HEK293T (cell line): ENCODE results near the gene OR6B3.

ENCODE experiments used
- CTCF ChIA-PET: fragments of 350-600 bp; formaldehyde crosslinking; extraction: SDS; loops from one replicate; lab custom pipeline; 2021; ENCODE audit warnings: antibody characterized with exemption, inconsistent platforms; lab: Yijun Ruan, JAX
- POLR2A ChIA-PET: fragments of 350-600 bp; formaldehyde crosslinking; extraction: SDS; loops from one replicate; lab custom pipeline; 2020; ENCODE audit warnings: antibody characterized with exemption, inconsistent platforms; lab: Yijun Ruan, JAX
- DNase-seq: peaks from one replicate; pipeline ENCODE4 v3.0.0; 2012; ENCODE audit warnings: mixed read lengths; ENCODE audit errors: extremely low spot score
- ARNT ChIP-seq: fragments of 450-650 bp; IDR thresholded peaks from 2 replicates; pipeline ENCODE4 v1.6.1; 2017; ENCODE audit warnings: mild to moderate bottlenecking
- BHLHE40 ChIP-seq: fragments of 450-650 bp; IDR thresholded peaks from 2 replicates; pipeline ENCODE4 v1.6.1; 2016; ENCODE audit warnings: mild to moderate bottlenecking, moderate library complexity, borderline replicate concordance
- CTBP1 ChIP-seq: fragments of 450-650 bp; IDR thresholded peaks from 2 replicates; pipeline ENCODE4 v1.6.1; 2016; ENCODE audit warnings: borderline replicate concordance
- ELF4 ChIP-seq: fragments of 450-650 bp; IDR thresholded peaks from 2 replicates; pipeline ENCODE4 v1.6.1; 2017; ENCODE audit warnings: antibody characterized with exemption
- FOXA1 ChIP-seq: fragments of 450-650 bp; IDR thresholded peaks from 2 replicates; pipeline ENCODE4 v1.6.1; 2016; ENCODE audit warnings: mild to moderate bottlenecking
- FOXK2 ChIP-seq: fragments of 450-650 bp; IDR thresholded peaks from 2 replicates; pipeline ENCODE4 v1.6.1; 2016; ENCODE audit warnings: mild to moderate bottlenecking
- FOXM1 ChIP-seq: fragments of 450-650 bp; IDR thresholded peaks from 2 replicates; pipeline ENCODE4 v1.6.1; 2017; ENCODE audit warnings: mild to moderate bottlenecking, borderline replicate concordance
- HDGF ChIP-seq: fragments of 450-650 bp; IDR thresholded peaks from 2 replicates; pipeline ENCODE4 v1.6.1; 2017; ENCODE audit warnings: antibody characterized with exemption, borderline replicate concordance
- L3MBTL2 ChIP-seq: fragments of 450-650 bp; conservative IDR thresholded peaks from 2 replicates; pipeline ENCODE4 v1.6.1; 2016; ENCODE audit warnings: mild to moderate bottlenecking
- LEF1 ChIP-seq: fragments of 450-650 bp; IDR thresholded peaks from 2 replicates; pipeline ENCODE4 v1.6.1; 2017; ENCODE audit warnings: mild to moderate bottlenecking, borderline replicate concordance
- NFRKB ChIP-seq: fragments of 450-650 bp; IDR thresholded peaks from 2 replicates; pipeline ENCODE4 v1.6.1; 2016; ENCODE audit warnings: mild to moderate bottlenecking, moderate library complexity
- SP1 ChIP-seq: fragments of 450-650 bp; IDR thresholded peaks from 2 replicates; pipeline ENCODE4 v1.6.1; 2017
- SUZ12 ChIP-seq: fragments of 450-650 bp; IDR thresholded peaks from 2 replicates; pipeline ENCODE4 v1.6.1; 2016; ENCODE audit warnings: mild to moderate bottlenecking
- TARDBP ChIP-seq: fragments of 450-650 bp; IDR thresholded peaks from 2 replicates; pipeline ENCODE4 v1.6.1; 2016
- ZNF384 ChIP-seq: fragments of 450-650 bp; IDR thresholded peaks from 2 replicates; pipeline ENCODE4 v1.6.1; 2016
- TF ChIP-seq, protein P1 (sequence below): fragments of 450-650 bp; IDR thresholded peaks from 2 replicates; pipeline ENCODE4 v1.6.1; 2016

OR6B3 gene

DNA sequence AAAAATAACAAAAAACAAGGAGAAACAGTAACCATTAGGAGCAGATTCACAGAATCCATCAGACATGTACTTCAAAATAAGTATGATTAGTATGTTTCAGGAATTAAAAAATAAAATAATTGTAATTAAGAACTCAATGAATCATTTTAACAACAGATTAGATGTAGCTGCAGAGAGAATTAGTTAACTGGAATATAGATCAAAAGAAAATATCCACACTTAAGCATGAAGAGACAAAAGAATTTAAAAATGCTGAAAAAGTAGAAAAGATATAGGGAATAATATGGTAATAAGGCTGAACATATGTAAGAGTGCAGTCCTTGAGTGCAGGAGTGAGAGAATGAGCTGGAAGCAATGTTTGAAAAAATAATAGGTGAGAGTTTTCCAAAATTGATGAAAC, 24.1 kb upstream of the OR6B3 start:
- POLR2A ChIA-PET = no interaction called here
- CTCF ChIA-PET = no interaction called here
- no peak for TF ChIP-seq NFRKB
- no peak for TF ChIP-seq SUZ12
- TF ChIP-seq, protein P1, sequence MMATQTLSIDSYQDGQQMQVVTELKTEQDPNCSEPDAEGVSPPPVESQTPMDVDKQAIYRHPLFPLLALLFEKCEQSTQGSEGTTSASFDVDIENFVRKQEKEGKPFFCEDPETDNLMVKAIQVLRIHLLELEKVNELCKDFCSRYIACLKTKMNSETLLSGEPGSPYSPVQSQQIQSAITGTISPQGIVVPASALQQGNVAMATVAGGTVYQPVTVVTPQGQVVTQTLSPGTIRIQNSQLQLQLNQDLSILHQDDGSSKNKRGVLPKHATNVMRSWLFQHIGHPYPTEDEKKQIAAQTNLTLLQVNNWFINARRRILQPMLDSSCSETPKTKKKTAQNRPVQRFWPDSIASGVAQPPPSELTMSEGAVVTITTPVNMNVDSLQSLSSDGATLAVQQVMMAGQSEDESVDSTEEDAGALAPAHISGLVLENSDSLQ = no peak
- no peak for DNase-seq

DNA sequence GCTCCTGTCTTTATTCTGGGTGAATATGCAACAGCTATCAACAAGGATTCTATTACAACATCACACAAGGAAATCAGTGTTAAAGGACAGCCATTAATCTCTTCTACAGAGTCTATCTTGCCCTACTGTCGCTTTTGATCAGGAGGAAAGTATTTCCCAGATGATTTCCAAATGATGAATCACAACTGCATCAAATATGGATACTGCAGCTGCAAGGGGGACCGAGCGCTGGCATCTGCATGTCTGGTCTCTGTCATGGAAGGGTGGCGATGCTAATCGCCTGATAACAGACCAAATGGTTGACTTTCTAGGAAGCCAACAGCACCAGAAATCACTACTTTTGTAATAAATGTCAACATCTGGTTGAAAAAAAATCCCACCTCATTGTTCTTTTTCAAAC, 21.2 kb upstream of the OR6B3 start:
- ChIA-PET CTCF (no interaction called here), POLR2A (no interaction called here)
- DNase-seq = no peak
- TF ChIP-seq ELF4 (no peak), SP1 (no peak), FOXM1 (no peak), ZNF384 (no peak), SUZ12 (no peak), TARDBP (no peak), HDGF (no peak), CTBP1 (no peak), ARNT (no peak), LEF1 (no peak), FOXA1 (no peak), FOXK2 (no peak), L3MBTL2 (no peak), NFRKB (no peak), BHLHE40 (no peak)
- TF ChIP-seq, protein P1 = no peak

DNA sequence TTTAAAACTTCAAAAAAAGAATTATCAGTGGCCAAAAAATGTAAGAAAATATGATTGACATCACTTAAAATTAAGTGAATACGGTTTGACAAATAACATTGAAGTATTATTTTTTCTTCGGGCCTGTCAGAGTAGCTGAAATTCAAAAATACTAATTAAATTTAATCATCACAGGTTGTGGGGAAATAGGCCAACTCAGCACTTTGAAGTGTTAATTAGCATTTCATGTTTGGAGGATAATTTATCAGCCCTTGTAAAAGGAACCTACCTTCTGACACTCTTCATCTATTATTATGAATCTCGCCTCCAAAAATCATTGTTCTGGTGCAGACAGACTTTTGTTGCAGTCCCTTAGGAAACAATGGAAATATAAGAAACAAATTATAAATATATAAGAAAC, 17.6 kb upstream of the OR6B3 start:
- TF ChIP-seq FOXM1 = no peak
- no peak for TF ChIP-seq L3MBTL2
- TF ChIP-seq NFRKB = no peak
- no peak for TF ChIP-seq FOXA1
- no peak for TF ChIP-seq TARDBP
- TF ChIP-seq SUZ12 = no peak
- no peak for TF ChIP-seq FOXK2
- TF ChIP-seq CTBP1 = no peak
- no peak for DNase-seq
- CTCF ChIA-PET = no interaction called here
- POLR2A ChIA-PET = no interaction called here

DNA sequence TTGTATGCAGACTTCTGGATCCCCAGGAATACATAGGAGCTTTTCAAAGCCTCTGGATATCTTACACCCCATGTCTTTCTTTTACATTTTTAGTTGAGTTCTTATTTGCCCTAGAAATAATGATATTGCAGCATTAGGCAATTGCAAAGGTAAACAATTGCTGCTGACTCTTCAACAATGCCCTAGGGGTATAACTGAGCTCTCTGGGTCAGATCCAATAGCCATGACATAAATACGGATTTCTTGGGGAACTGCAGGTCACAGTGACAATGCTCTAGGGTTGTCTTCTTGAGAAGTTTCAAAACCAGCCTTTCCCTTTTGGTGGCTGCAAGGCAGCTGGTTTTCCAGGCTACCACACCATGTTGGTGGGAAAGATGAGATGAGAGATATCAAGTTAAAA, 16.5 kb upstream of the OR6B3 start:
- ChIA-PET POLR2A (no interaction called here), CTCF (no interaction called here)
- no peak for DNase-seq
- TF ChIP-seq CTBP1 (no peak), HDGF (no peak), LEF1 (no peak), ELF4 (no peak), ARNT (no peak), NFRKB (no peak), FOXK2 (no peak), BHLHE40 (no peak), SP1 (no peak), ZNF384 (no peak), FOXA1 (no peak)
- TF ChIP-seq, protein P1 = no peak

DNA sequence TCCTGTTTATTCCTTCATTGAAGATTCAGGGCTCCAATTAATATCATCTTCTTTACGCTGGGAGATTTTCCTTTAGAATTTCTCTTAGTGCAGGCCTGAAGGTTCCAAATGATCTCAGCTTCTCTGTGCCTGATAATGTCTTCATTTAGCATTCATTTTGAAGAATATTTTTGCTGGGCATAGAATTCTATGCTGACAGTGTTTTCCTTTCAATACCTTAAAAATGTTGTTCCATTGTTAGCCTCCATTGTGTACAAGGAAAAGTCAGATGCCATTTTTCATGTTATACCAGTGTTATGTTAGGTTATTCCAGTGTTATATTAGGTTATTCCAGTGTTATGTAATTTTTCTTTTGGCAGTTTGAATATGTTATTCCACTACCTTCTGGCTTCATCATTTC, 14.9 kb upstream of the OR6B3 start:
- no peak for TF ChIP-seq FOXK2
- TF ChIP-seq BHLHE40 = no peak
- no peak for TF ChIP-seq HDGF
- TF ChIP-seq CTBP1 = no peak
- no peak for TF ChIP-seq FOXM1
- TF ChIP-seq TARDBP = no peak
- TF ChIP-seq FOXA1 = no peak
- no peak for TF ChIP-seq SUZ12
- no peak for TF ChIP-seq L3MBTL2
- TF ChIP-seq, protein P1 = no peak
- no peak for TF ChIP-seq ELF4
- no peak for TF ChIP-seq LEF1
- no peak for TF ChIP-seq ARNT
- no peak for TF ChIP-seq NFRKB
- no peak for TF ChIP-seq SP1
- no peak for TF ChIP-seq ZNF384
- no peak for DNase-seq
- POLR2A ChIA-PET = no interaction called here
- CTCF ChIA-PET = no interaction called here

DNA sequence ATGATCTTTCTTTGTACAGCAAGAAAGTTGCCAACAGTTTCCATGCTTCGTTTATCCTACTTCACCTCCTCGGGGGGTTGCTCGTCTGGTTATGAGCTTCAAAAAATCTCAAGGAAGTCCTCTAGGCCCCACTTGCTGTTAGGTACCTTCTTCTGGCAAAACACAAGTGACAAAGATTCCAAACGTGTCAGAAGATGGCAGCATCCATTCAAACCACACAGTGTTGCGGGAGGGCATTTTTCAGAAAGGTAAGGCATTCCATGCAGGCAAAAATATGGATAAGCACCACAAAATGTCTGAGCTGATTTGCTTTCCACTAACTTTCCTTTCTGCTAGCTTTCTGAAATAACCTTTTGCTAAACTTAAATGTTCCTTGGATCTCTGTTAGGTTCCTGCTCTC, 13.2 kb upstream of the OR6B3 start:
- ChIA-PET POLR2A (no interaction called here), CTCF (no interaction called here)

More for the DNA sequence above, 13.2 kb upstream of the OR6B3 start:
- DNase-seq = no peak
- no peak for TF ChIP-seq CTBP1
- no peak for TF ChIP-seq ZNF384
- TF ChIP-seq L3MBTL2 = no peak
